Type B pancreatic cell (in vitro differentiated cells): Measurements from ENCODE around the gene PBX4. TPM values are rescaled to one million over a fixed set of nuclear protein-coding genes. Genes with fewer than 3 reads are reported as not detected.

ENCODE experiments used
- DNase-seq: peaks from one replicate; pipeline ENCODE4 v3.0.0; 2021; ENCODE audit warnings: mixed read lengths; ENCODE audit not compliant: unreplicated experiment; ENCODE audit errors: extremely low spot score
- H3K27ac Mint-ChIP-seq: 2 replicates; pipeline ENCODE4 v1.8.0; 2021; ENCODE audit warnings: mild to moderate bottlenecking, mixed read lengths
- H3K27me3 Mint-ChIP-seq: 2 replicates; pipeline ENCODE4 v1.8.0; 2021; ENCODE audit warnings: mixed read lengths
- H3K36me3 Mint-ChIP-seq: 2 replicates; pipeline ENCODE4 v1.8.0; 2021; ENCODE audit warnings: mixed read lengths
- H3K4me1 Mint-ChIP-seq: one replicate; pipeline ENCODE4 v1.8.0; 2021; ENCODE audit warnings: mixed read lengths; ENCODE audit not compliant: unreplicated experiment
- H3K4me3 Mint-ChIP-seq: 2 replicates; pipeline ENCODE4 v1.8.0; 2021; ENCODE audit warnings: mild to moderate bottlenecking, mixed read lengths
- H3K9me3 Mint-ChIP-seq: 2 replicates; pipeline ENCODE4 v1.8.0; 2021; ENCODE audit warnings: mixed read lengths
- total RNA-seq: library from RNA; stranded (reverse); gene quantifications from 2 replicates; pipeline ENCODE4 v1.2.1, GENCODE V29; 2021; ENCODE audit warnings: low replicate concordance
- TF ChIP-seq, protein P1 (sequence below): fragments of 200-600 bp; sonication (generic); conservative IDR thresholded peaks from 2 replicates; pipeline ENCODE4 v1.5.0; 2021; ENCODE audit warnings: antibody characterized with exemption, mild to moderate bottlenecking

The PBX4 gene
- total RNA-seq, 1 donor from 2014 or later = 10.9 TPM

DNA sequence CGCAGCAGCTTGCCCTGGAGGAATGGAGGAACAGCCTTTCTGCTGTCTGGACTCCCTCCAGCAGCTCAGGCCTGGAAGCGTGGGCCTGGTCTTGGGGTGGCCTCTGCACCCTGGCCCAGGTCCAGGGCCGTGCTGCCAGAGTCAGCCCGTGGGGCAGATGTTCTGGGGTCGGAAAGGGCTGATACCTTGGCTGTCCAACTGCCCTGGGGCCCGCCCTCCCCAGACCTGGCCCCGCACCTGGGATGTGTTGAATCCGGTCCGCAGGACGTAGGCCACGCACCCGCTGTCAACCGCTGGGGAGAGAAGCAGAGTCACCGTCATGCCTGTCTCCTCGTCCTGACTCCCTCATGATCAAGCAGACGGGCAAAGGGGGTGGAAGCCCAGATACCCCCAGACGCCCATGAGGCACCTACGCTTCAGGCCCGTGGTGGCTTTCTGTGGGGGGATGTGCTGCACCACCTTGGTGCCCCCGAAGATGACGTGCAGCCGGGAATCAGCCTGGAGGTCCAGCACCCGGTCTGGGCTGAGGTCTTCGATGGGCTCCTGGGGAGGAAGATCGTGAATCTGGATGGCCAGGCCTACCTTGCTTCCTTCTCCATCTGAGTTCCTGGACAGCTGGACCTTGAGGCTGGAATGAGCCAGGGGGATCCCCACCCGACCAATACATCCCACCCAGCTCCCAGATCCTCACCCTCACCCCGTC, 37.3 kb upstream of the PBX4 start:
- Mint-ChIP-seq H3K27ac (no peak overlapping the region), H3K9me3 (no peaks in the 10 kb centered on the region), H3K4me3 (no peak overlapping the region), H3K4me1 (no peaks in the 10 kb centered on the region), H3K27me3 (no peaks in the 10 kb centered on the region), H3K36me3 (peaks cover 11% of the 10 kb centered on the region)
- no peak for DNase-seq
- TF ChIP-seq, protein P1, sequence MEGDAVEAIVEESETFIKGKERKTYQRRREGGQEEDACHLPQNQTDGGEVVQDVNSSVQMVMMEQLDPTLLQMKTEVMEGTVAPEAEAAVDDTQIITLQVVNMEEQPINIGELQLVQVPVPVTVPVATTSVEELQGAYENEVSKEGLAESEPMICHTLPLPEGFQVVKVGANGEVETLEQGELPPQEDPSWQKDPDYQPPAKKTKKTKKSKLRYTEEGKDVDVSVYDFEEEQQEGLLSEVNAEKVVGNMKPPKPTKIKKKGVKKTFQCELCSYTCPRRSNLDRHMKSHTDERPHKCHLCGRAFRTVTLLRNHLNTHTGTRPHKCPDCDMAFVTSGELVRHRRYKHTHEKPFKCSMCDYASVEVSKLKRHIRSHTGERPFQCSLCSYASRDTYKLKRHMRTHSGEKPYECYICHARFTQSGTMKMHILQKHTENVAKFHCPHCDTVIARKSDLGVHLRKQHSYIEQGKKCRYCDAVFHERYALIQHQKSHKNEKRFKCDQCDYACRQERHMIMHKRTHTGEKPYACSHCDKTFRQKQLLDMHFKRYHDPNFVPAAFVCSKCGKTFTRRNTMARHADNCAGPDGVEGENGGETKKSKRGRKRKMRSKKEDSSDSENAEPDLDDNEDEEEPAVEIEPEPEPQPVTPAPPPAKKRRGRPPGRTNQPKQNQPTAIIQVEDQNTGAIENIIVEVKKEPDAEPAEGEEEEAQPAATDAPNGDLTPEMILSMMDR = no peak

- no peak overlapping the region for H3K4me3 Mint-ChIP-seq
- H3K4me1 Mint-ChIP-seq = no peaks in the 10 kb centered on the region
- no peak for DNase-seq
- H3K27me3 Mint-ChIP-seq = no peaks in the 10 kb centered on the region
- no peaks in the 10 kb centered on the region for H3K9me3 Mint-ChIP-seq
- H3K27ac Mint-ChIP-seq = no peak overlapping the region
- TF ChIP-seq, protein P1 = no peak
- peaks cover 11% of the 10 kb centered on the region for H3K36me3 Mint-ChIP-seq
These were observed 36.6 kb upstream of the PBX4 start for GRCh38 chr19:19655051-19655594.

DNA sequence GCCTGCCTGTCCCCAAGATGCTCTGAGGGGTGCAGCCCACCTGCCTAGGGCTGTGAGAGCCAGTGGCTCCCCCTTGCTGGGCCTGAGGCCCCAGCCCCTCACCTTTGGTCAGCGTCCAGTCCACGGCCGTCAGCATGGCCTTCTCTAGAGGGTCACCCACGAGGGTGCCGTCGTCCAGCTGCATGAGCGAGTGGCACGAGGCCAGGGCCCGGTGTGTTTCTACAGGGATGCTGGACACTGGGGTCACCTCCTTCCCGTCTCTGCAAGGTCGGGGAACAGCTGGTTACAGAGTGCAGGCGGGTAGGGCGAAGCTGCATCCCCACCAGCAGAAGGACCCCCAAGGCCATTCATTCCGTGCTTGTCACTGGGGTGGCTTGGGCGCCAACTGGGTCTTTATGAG, 36.0 kb upstream of the PBX4 start:
- Mint-ChIP-seq H3K27ac (no peak overlapping the region), H3K4me1 (no peaks in the 10 kb centered on the region), H3K36me3 (peaks cover 11% of the 10 kb centered on the region), H3K9me3 (no peaks in the 10 kb centered on the region), H3K27me3 (no peaks in the 10 kb centered on the region), H3K4me3 (no peak overlapping the region)
- no peak for DNase-seq
- TF ChIP-seq, protein P1 = no peak

GRCh38 chr19:19653597-19654147, 35.2 kb upstream of the PBX4 start:
- Mint-ChIP-seq H3K27me3 (no peaks in the 10 kb centered on the region), H3K9me3 (no peaks in the 10 kb centered on the region), H3K4me3 (no peak overlapping the region), H3K27ac (no peak overlapping the region), H3K36me3 (peaks cover 11% of the 10 kb centered on the region), H3K4me1 (no peaks in the 10 kb centered on the region)
- TF ChIP-seq, protein P1 = no peak
- DNase-seq = no peak

DNA sequence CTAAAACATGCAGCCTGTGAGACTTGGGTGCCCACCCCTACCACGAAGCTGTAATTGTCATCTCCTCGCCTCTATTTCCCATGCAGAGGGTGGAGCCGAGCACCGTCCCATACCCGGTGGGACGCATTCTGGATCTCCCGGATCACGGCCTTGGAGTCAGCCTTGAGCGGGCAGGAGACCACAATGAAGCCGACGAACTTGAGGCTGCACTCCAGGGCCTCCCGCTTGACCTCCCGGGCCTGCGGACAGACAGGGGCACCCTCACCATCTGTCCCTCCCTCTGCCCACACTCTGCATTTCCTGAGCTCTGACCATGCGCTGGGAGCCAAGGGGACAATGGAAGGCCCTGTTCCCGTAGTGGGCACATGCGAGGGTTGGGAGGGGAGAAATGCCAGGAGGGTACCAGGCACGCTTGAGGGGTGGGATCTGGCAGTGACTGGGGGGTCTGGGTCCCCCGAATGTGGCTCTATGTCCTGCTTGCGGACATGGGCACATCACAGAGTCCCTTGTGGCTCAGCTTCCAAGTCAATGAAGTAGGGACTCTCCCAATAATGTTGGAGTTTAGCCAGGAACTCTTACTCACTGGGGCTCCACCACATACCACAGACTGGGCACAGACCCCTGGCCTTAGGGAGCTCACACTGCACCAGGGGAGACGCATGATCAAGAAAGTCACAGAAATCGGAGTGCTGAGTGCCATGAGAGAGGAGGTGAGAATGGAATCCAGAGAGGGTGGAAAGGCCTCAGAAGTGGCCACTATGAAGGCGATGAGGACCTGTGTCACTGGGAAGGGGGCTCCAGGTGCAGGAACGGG, 34.2 kb upstream of the PBX4 start:
- Mint-ChIP-seq H3K27me3 (no peaks in the 10 kb centered on the region), H3K9me3 (no peaks in the 10 kb centered on the region), H3K36me3 (peaks cover 8% of the 10 kb centered on the region), H3K27ac (no peak overlapping the region), H3K4me1 (no peaks in the 10 kb centered on the region), H3K4me3 (no peak overlapping the region)
- TF ChIP-seq, protein P1 = no peak
- no peak for DNase-seq
